Stomach (tissue), 9 donors: ENCODE data around the gene ITGB2. TPM values are rescaled to one million over a fixed set of nuclear protein-coding genes. Genes with fewer than 3 reads are reported as not detected.

Source experiments
- DNase-seq, 2 donors: peaks; one replicate each; pipeline versions ENCODE4 v3.0.0 to v3.0.0-alpha.2; 2013 to 2019
- H3K27ac ChIP-seq, 5 donors: fragments of 200-600 bp in 4 of 5; sonication (generic) in 4 of 5; one replicate each; pipeline ENCODE4 v1.5.1; 2013 to 2019; ENCODE audit warnings: mild to moderate bottlenecking in 1 of 5, moderate library complexity in 1 of 5
- H3K27me3 ChIP-seq, 3 donors: fragments of 200-600 bp; sonication (generic); one replicate each; pipeline ENCODE4 v1.5.1; 2017 to 2019; ENCODE audit warnings: mixed run types in 1 of 3
- H3K36me3 ChIP-seq, 4 donors: fragments of 200-600 bp; sonication (generic); 1 replicate in 3 of 4; 2 replicates in 1 of 4; pipeline ENCODE4 v1.5.1; 2016 to 2019
- H3K4me1 ChIP-seq, 4 donors: fragments of 200-600 bp; sonication (generic); one replicate each; pipeline ENCODE4 v1.5.1; 2016 to 2019
- H3K4me3 ChIP-seq, 4 donors: fragments of 200-600 bp; sonication (generic) in 3 of 4; one replicate each; pipeline ENCODE4 v1.5.1; 2016 to 2019; ENCODE audit warnings: mild to moderate bottlenecking in 1 of 4
- H3K9me3 ChIP-seq, 4 donors: fragments of 200-600 bp; sonication (generic); one replicate each; pipeline ENCODE4 v1.5.1; 2016 to 2019
- EP300 ChIP-seq: sonication (generic); formaldehyde crosslinking; IDR thresholded peaks from one replicate; pipeline ENCODE4 v1.6.1; 2017; ENCODE audit warnings: antibody characterized with exemption
- POLR2A ChIP-seq, 4 donors: fragments of 450-650 bp; IDR thresholded peaks; one replicate each; pipeline ENCODE4 v1.6.1; 2016; ENCODE audit warnings: antibody characterized with exemption in 4 of 4, control low read depth in 2 of 4, mild to moderate bottlenecking in 1 of 4, moderate library complexity in 1 of 4
- POLR2AphosphoS5 ChIP-seq, 3 donors: sonication (generic); formaldehyde crosslinking; IDR thresholded peaks; one replicate each; pipeline ENCODE4 v1.6.1; 2016; ENCODE audit warnings: antibody characterized with exemption in 3 of 3
- WGBS, 5 donors: extraction: QIAGEN DNeasy Blood & Tissue Kit in 3 of 5; methylation state at CpG; one replicate each; pipeline versions ENCODE4 v1.1.5 to v1.1.7; 2013 to 2018; 5-methylcytosine and 5-hydroxymethylcytosine counted together
- intact Hi-C: fragments of 100-400 bp; cut with DNase I; formaldehyde crosslinking; loops from one replicate; pipeline ENCODE4 v1.15.1; 2023; ENCODE audit warnings: low total_unique reads
- polyA plus RNA-seq, 3 donors: library from polyadenylated mRNA; stranded (reverse); fragments of 200-250 nt; gene quantifications; one replicate each; pipeline ENCODE4 v1.2.3, GENCODE V29; 2013
- total RNA-seq, 5 donors: library from RNA; depleted of rRNA; stranded (reverse); fragments of >200 nt; gene quantifications; one replicate each; pipeline versions ENCODE4 v1.1.0 to v1.2.3, GENCODE V29; 2014 to 2016
- TF ChIP-seq, protein P1 (sequence below), 7 experiments: fragments of 450-650 bp in 4 of 7; fragments of 200-600 bp in 3 of 7; sonication (generic) in 3 of 7; IDR thresholded peaks; one replicate each; pipeline ENCODE4 v1.5.1; 2016 to 2019; ENCODE audit warnings: antibody characterized with exemption in 7 of 7, control low read depth in 2 of 7, mild to moderate bottlenecking in 1 of 7
- donor health status: healthy with polysubstance abuse.
- donor health status: Bipolar disorder and iron deficiency.
- donor health status: healthy.

The ITGB2 gene
- total and polyA plus RNA-seq, 8 donors: 3.5 to 72.2 (median 15.1) TPM

DNA sequence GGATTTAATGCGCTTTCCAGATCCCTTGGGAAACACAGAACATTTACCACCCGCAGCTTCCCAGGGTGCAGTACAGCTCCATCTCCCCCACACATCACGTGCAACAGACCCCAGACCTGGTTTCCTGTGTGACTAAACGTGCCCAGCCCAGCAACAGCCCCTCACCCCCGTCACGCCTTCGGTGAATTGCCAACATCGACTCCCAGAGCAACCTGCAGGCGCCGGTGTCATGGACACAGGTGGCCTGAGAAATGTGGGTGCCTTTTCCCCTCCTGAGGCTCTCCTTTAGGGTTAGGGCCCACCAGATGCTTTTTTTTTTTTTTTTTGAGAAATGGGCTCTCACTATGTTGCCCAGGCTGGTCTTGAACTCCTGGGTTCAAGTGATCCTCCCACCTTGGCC is 78.6 kb downstream of the ITGB2 start:
- no peaks in the 10 kb centered on the region for H3K9me3 ChIP-seq
- H3K4me3 ChIP-seq: no peak overlapping the region
- peaks cover 19 to 26% (median 21%) of the 10 kb centered on the region in 4 donors for H3K4me1 ChIP-seq
- intact Hi-C loops: no loop called here
- 80 to 86% (median 82%) methylated on average over 10 of the region's 10 CpGs for WGBS, 5 donors
- no peak overlapping the region for H3K27ac ChIP-seq
- TF ChIP-seq, protein P1, sequence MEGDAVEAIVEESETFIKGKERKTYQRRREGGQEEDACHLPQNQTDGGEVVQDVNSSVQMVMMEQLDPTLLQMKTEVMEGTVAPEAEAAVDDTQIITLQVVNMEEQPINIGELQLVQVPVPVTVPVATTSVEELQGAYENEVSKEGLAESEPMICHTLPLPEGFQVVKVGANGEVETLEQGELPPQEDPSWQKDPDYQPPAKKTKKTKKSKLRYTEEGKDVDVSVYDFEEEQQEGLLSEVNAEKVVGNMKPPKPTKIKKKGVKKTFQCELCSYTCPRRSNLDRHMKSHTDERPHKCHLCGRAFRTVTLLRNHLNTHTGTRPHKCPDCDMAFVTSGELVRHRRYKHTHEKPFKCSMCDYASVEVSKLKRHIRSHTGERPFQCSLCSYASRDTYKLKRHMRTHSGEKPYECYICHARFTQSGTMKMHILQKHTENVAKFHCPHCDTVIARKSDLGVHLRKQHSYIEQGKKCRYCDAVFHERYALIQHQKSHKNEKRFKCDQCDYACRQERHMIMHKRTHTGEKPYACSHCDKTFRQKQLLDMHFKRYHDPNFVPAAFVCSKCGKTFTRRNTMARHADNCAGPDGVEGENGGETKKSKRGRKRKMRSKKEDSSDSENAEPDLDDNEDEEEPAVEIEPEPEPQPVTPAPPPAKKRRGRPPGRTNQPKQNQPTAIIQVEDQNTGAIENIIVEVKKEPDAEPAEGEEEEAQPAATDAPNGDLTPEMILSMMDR (IDR thresholded peaks at IDR 0.05): no peak
- TF ChIP-seq POLR2A (IDR thresholded peaks at IDR 0.05): no peak
- TF ChIP-seq EP300: no peak
- TF ChIP-seq POLR2AphosphoS5 (IDR thresholded peaks at IDR 0.05): no peak
- H3K27me3 ChIP-seq: peaks cover 0 to 41% (median 3%) of the 10 kb centered on the region in 3 donors
- no peak for DNase-seq
- no peaks in the 10 kb centered on the region for H3K36me3 ChIP-seq

GRCh38 chr21:44840771-44841170 is 79.9 kb downstream of the ITGB2 start:
- intact Hi-C loops: no loop called here
- DNase-seq: no peak
- H3K27ac ChIP-seq: no peak overlapping the region
- 77 to 84% (median 81%) methylated on average over 11 of the region's 11 CpGs; no CpG with 5 or more reads in 1 of the 5 donors for WGBS, 5 donors
- no peak overlapping the region for H3K4me3 ChIP-seq
- H3K9me3 ChIP-seq: no peaks in the 10 kb centered on the region
- TF ChIP-seq, protein P1 (IDR thresholded peaks at IDR 0.05): no peak
- TF ChIP-seq EP300 (no peak), POLR2A (IDR thresholded peaks at IDR 0.05) (no peak), POLR2AphosphoS5 (IDR thresholded peaks at IDR 0.05) (no peak)
- no peaks in the 10 kb centered on the region for H3K36me3 ChIP-seq
- peaks cover 0 to 43% (median 3%) of the 10 kb centered on the region in 3 donors for H3K27me3 ChIP-seq
- H3K4me1 ChIP-seq: peaks cover 6 to 20% (median 15%) of the 10 kb centered on the region in 4 donors

GRCh38 chr21:44838951-44839350 is 81.7 kb downstream of the ITGB2 start:
- DNase-seq: no peak
- Histone ChIP-seq H3K9me3 (no peaks in the 10 kb centered on the region), H3K4me3 (no peak overlapping the region), H3K27ac (no peak overlapping the region), H3K4me1 (peaks cover 0 to 16% (median 9%) of the 10 kb centered on the region in 4 donors), H3K27me3 (peaks cover 0 to 45% (median 3%) of the 10 kb centered on the region in 3 donors), H3K36me3 (no peaks in the 10 kb centered on the region)
- 87 to 96% (median 89%) methylated on average over 6 to 9 of the region's 9 CpGs for WGBS, 5 donors
- intact Hi-C loops: no loop called here
- no peak for TF ChIP-seq EP300
- TF ChIP-seq, protein P1 (IDR thresholded peaks at IDR 0.05): no peak
- no peak for TF ChIP-seq POLR2A (IDR thresholded peaks at IDR 0.05)
- no peak for TF ChIP-seq POLR2AphosphoS5 (IDR thresholded peaks at IDR 0.05)

- no peak for TF ChIP-seq POLR2A (IDR thresholded peaks at IDR 0.05)
- no peak for TF ChIP-seq POLR2AphosphoS5 (IDR thresholded peaks at IDR 0.05)
- TF ChIP-seq EP300: no peak
- TF ChIP-seq, protein P1 (IDR thresholded peaks at IDR 0.05): no peak
- Histone ChIP-seq H3K36me3 (no peaks in the 10 kb centered on the region), H3K4me1 (peaks cover 0 to 16% (median 9%) of the 10 kb centered on the region in 4 donors), H3K27me3 (peaks cover 0 to 45% (median 3%) of the 10 kb centered on the region in 3 donors), H3K4me3 (no peak overlapping the region), H3K27ac (no peak overlapping the region), H3K9me3 (no peaks in the 10 kb centered on the region)
- intact Hi-C loops: no loop called here
- WGBS, 5 donors: 73 to 85% (median 76%) methylated on average over 6 to 30 of the region's 30 CpGs
- no peak for DNase-seq
Measured at GRCh38 chr21:44838039-44838895, 82.4 kb downstream of the ITGB2 start.
